ENCODE results near the gene FAIM2. TPM values are rescaled to one million over a fixed set of nuclear protein-coding genes. Genes with fewer than 3 reads are reported as not detected.

Gene FAIM2
- total RNA-seq, 3 donors from 2014 or later: 0.67 to 12.9 (median 2.5) TPM

GRCh38 chr12:49842519-49843352 is 61.0 kb downstream of the FAIM2 start, which contains the start of gene BCDIN3D:
TSS of gene BCDIN3D (minus strand) at chr12:49843106. CDS start at chr12:49843087, 19 bp downstream.
- intact Hi-C loops (cut with DNase I, micrococcal nuclease): no loop called here
- H3K9me3 ChIP-seq: no peaks in the 10 kb centered on the region
- peak; percentile 95 to 96 (median 96) for DNase-seq
- H3K36me3 ChIP-seq (ENCODE audit: low read depth): no peaks in the 10 kb centered on the region
- H3K4me3 ChIP-seq: peak within 1 kb of the TSS; percentile 57
- H3K4me1 ChIP-seq (ENCODE audit: low read depth): peaks cover 14% of the 10 kb centered on the region
- TF ChIP-seq, protein P1, sequence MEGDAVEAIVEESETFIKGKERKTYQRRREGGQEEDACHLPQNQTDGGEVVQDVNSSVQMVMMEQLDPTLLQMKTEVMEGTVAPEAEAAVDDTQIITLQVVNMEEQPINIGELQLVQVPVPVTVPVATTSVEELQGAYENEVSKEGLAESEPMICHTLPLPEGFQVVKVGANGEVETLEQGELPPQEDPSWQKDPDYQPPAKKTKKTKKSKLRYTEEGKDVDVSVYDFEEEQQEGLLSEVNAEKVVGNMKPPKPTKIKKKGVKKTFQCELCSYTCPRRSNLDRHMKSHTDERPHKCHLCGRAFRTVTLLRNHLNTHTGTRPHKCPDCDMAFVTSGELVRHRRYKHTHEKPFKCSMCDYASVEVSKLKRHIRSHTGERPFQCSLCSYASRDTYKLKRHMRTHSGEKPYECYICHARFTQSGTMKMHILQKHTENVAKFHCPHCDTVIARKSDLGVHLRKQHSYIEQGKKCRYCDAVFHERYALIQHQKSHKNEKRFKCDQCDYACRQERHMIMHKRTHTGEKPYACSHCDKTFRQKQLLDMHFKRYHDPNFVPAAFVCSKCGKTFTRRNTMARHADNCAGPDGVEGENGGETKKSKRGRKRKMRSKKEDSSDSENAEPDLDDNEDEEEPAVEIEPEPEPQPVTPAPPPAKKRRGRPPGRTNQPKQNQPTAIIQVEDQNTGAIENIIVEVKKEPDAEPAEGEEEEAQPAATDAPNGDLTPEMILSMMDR (IDR thresholded peaks at IDR 0.05): no peak
- peak; percentile 98 for ATAC-seq

DNA sequence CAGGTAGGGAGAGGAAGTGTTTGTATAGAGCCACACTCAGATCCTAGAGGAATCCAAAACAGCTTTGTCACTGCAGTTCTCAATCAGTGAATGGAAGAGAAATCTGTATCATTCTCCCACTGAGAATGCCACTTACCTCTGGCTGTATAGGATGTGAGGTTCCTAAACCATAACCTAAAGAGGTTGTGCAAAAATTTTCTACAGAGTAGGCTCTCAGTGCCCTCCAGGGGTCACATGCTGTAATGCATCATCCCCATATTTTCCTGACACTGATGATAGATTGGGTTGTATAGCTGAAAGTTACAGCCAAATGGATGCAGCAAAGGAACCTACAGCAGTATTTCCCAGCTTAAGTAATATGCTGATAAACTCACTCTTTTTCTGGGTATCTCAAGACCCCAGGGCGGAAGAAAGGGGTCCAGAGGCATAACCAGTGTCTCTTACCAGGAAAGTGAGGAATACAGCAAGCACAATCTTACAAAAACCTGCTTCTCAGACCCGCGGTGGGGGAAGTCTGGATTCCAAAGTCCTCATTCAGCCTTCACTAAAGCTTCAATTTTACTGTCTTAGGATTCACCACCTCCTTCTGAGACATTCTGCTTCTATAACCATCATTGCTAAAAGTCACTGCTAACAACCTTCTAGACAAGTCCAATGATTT is 64.6 kb downstream of the FAIM2 start:
- Histone ChIP-seq H3K9me3 (no peaks in the 10 kb centered on the region), H3K4me1 (ENCODE audit: low read depth) (peaks cover 14% of the 10 kb centered on the region), H3K36me3 (ENCODE audit: low read depth) (no peaks in the 10 kb centered on the region), H3K4me3 (no peak overlapping the region)
- intact Hi-C loops (cut with DNase I, micrococcal nuclease): loop anchor here in 1 of 2 donors (10.0 kb wide), 1 partner anchor 54 kb away; no protein-coding TSS in a partner anchor
- TF ChIP-seq, protein P1 (IDR thresholded peaks at IDR 0.05): peak; percentile 42
- ATAC-seq (no peak), DNase-seq (peak in 1 of 3 donors; percentile 37)

GRCh38 chr12:49832836-49833421 is 70.8 kb downstream of the FAIM2 start:
- no peak for DNase-seq
- peaks cover 7% of the 10 kb centered on the region for H3K4me1 ChIP-seq (ENCODE audit: low read depth)
- no peaks in the 10 kb centered on the region for H3K36me3 ChIP-seq (ENCODE audit: low read depth)
- no peak overlapping the region for H3K4me3 ChIP-seq
- intact Hi-C loops (cut with DNase I, micrococcal nuclease): loop anchor here in 1 of 2 donors (10.0 kb wide), 1 partner anchor 48 kb away; no protein-coding TSS in a partner anchor
- TF ChIP-seq, protein P1 (IDR thresholded peaks at IDR 0.05): no peak
- ATAC-seq: no peak
- H3K9me3 ChIP-seq: no peaks in the 10 kb centered on the region

GRCh38 chr12:49831717-49832116 is 72.0 kb downstream of the FAIM2 start:
- H3K4me3 ChIP-seq: no peak overlapping the region

More at GRCh38 chr12:49831717-49832116, 72.0 kb downstream of the FAIM2 start:
- peaks cover 8% of the 10 kb centered on the region for H3K4me1 ChIP-seq (ENCODE audit: low read depth)
- ATAC-seq (no peak), DNase-seq (no peak)
- no peaks in the 10 kb centered on the region for H3K36me3 ChIP-seq (ENCODE audit: low read depth)
- TF ChIP-seq, protein P1 (IDR thresholded peaks at IDR 0.05): no peak
- H3K9me3 ChIP-seq: no peaks in the 10 kb centered on the region
- intact Hi-C loops (cut with DNase I, micrococcal nuclease): loop anchor here in 1 of 2 donors (10.0 kb wide), 1 partner anchor 47 kb away; no protein-coding TSS in a partner anchor

Data from mucosa of descending colon (tissue), 3 donors.